ENCODE measurements around the gene C11orf86. TPM values are rescaled to one million over a fixed set of nuclear protein-coding genes. Genes with fewer than 3 reads are reported as not detected.

Gene C11orf86
- total and polyA plus RNA-seq, 2 of the 8 experiments (the other 6 are each of a cell fraction or from before 2014, with no cell fraction given), result 0.91 to 0.97 TPM

DNA sequence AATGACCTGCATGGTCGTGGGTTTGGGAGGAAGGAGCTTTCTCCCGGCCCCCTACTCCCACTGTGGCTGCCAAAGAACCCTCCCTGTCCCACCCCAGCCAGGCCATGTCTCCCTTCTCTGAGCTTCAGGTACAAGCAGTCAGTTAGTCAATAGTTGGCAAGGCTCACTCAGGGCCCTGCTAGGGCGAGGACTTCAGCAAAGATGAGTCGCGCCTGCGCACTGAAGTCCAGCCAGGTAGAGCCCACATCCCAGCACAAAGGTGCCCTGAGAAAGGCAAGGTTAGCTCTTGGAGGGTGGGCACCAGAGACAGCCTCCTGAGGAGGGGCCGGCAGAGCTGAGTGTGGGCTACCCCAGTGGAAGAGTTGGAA lies 11.1 kb downstream of the C11orf86 start (continued):
- TF ChIP-seq, protein P1, sequence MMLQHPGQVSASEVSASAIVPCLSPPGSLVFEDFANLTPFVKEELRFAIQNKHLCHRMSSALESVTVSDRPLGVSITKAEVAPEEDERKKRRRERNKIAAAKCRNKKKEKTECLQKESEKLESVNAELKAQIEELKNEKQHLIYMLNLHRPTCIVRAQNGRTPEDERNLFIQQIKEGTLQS (IDR thresholded peaks at IDR 0.05; ENCODE audit: insufficient read depth, low read depth, low read length), result no peak
- TF ChIP-seq ZNF274 (IDR thresholded peaks at IDR 0.05; ENCODE audit: borderline replicate concordance, extremely low read depth, low read length) (no peak), KDM4A (IDR thresholded peaks at IDR 0.05; ENCODE audit: low read depth, low read length, severe bottlenecking) (no peak)
